Activated gamma-delta T cell treated with anti-CD3 and anti-CD28 coated beads, Interleukin-2, amount 50 U/mL, for 16 hours (primary cell): Measurements from ENCODE around the gene CGB7.

Source experiments
- DNase-seq: peaks from one replicate; pipeline ENCODE4 v3.0.0-alpha.2; 2020; ENCODE audit warnings: low read depth

The CGB7 gene

DNA sequence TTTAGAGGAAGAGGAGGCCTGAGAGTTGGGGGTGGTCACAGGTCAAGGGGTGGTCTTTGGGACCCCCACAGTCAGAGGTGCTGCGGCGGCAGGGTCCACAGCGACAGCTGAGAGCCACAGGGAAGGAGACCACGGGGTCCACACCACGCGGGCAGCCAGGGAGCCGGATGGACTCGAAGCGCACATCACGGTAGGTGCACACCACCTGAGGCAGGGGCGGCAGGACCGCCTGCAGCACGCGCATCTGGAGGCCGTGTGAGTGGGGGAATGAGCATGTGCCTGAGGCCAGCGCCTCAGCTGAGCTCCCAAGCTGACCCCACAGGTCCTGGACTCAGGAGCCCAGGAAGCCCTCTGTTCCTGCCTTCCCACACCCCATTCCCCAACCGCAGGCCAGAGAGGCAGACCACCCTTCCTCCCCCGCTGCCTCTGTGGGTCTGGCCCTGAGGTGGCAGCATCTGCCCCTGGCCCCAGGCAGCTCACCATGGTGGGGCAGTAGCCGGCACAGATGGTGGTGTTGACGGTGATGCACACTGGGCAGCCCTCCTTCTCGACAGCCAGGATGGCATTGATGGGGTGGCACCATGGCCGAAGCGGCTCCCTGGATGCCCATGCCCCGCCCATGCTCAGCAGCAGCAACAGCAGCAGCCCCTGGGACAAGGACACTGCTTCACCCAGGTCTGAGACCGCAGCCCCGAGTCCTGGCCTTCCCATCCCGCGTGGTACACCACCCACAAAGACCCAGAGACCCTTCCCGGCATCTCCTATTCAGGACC is 41.3 kb downstream of the CGB7 start:
- DNase-seq, result no peak

DNA sequence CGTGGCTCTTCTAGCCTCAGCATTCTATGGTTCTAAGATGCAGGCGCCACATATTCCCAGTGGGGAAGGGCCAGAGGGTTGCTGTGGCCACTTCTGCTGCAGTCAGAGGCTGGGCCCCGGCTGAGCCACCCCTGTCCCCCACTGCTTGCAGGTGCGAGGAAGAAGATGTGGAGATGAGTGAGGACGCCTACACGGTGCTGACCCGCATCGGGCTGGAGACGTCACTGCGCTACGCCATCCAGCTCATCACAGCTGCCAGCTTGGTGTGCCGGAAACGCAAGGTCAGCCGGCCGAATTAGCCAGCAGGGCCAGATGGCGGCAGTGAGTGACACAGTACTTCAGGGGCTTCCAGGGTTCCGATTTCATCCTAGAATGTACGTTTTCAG is 42.7 kb downstream of the CGB7 start:
- DNase-seq, result no peak

DNA sequence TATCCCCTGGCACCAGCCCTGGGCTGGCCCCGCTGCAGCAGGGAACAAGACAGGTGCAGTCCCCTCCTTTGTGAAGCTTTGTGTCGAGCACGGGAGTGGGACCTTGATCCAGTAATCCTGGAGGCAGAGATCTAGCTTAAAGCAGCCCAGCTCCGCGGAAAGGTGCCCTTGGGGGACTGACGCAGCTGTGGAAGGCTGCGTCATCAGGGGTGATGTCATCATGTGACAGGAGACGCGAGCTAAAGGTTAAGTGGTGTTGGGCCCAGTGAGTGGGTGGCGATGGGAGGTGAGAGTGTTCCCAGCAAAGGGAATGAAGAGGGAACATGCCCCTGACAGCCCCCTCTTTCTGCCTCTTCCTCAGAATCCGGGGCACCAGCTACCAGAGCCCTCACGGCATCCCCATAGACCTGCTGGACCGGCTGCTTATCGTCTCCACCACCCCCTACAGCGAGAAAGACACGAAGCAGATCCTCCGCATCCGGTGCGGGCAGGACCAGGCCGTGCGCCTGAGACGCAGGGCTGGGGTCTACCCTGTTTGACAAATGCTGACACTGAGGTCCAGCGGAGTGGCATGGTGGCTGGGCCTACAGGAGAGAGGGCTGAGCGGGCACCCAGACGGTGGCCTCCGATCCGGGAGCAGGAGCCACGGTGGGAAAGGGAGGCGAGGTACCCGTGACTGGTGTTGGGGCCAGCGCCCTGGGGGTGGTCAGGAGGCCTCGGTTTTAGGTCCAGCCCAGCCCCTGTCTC is 43.3 kb downstream of the CGB7 start:
- DNase-seq, result no peak

DNA sequence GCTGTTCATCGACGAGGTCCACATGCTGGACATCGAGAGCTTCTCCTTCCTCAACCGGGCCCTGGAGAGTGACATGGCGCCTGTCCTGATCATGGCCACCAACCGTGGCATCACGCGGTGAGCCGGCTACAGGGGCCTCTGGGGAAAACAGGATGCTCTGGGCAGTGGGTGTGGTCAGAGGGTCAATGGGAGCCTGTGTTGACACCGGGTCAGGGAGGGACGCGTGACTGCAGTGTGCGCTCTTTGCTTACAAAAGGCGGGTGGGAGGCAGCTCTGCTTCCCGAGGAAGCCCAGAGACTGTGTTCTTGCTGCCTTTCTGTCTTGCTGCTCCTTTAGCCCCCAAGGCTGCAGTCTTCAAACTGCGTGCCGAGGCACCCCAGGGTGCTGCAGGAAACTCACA is 46.4 kb downstream of the CGB7 start:
- no peak for DNase-seq

DNA sequence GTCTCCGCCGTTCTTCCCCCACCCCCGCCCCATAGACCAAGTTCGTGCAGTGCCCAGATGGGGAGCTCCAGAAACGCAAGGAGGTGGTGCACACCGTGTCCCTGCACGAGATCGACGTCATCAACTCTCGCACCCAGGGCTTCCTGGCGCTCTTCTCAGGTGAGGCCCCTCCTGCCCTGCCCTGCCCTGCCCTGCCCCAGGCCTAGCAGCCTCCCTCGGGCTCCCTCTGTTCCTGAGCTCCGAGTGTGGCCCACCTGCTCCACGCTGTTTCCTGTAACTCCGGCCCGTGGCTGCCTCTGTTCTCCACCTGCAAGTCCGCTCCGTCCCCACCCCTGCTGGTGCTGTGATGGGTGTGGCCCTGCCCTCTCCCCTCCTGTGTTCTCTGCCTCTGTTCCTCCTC is 47.1 kb downstream of the CGB7 start:
- no peak for DNase-seq

DNA sequence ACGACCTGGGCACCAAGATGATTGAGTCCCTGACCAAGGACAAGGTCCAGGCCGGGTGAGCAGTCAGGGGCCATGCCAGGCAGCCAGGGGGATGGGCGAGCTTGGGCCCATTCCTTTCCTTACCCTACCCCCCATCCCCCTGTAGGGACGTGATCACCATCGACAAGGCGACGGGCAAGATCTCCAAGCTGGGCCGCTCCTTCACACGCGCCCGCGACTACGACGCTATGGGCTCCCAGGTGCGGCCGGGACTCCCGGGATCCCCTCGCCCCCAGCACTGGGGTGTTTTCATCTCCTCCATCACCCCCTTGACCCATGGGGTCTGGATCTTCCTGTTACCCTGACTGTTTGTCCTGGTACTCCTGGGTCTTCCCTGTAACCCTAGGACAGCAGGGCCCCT is 47.7 kb downstream of the CGB7 start:
- no peak for DNase-seq

DNA sequence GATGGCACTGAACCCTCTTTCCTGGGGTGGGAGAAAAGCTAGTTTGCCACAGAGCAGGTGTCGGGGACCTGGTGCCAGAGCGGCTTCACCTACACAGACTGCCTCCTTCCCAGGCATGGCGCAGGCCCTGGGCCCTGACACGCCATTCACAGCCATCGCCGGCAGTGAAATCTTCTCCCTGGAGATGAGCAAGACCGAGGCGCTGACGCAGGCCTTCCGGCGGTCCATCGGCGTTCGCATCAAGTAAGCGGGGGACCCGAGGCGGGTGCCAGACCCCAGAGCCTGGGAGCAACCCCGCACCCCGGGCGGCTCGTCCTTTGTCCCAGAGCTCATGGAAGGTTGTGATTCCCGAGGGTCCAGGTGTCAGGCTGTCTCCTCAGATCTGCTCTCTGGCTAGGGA is 50.6 kb downstream of the CGB7 start:
- DNase-seq, result no peak

DNA sequence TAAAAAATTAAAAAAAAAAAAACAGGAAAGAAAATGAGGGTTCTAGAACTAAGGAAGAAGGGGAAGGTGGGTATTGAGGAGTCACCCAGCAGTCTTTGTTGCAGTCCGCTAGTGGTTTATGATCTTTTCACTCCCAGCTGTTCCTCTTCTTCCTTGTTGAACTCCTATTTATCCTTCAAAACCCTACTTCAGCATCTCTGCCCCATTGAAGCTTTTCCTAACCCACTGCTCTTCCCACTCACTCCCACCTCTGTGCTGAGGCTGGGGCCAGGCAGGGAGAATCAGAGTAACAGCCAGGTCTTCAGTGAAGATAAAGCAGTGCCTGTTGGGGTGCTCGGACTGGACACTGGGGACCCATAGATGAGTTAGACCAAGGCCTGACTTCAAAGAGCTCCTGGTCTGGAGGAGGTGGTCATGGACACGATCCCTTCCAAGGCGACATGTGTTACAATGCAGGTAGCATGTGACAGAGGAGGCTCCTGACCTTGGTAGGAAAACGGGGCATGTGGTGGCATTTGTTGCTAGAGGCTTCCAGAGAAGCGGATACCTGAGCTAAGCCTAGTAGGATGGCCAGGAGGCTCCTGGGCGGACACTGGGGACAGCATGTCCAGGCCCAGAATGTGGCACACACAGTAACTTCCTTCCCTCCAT is 52.5 kb downstream of the CGB7 start:
- no peak for DNase-seq
